Measurements from ENCODE around the gene HLCS.
"Not testable (repeated sequence)": the region's sequence is repeated elsewhere in the genome, so short reads cannot be mapped to it uniquely, and the experiment has no call there.

- not testable (repeated sequence) for TF ChIP-seq CTCF, POLR2A (IDR thresholded peaks at IDR 0.05)
Measured at GRCh38 chr21:36995285-36995684, 28.8 kb upstream of the HLCS start.

All from body of pancreas (tissue), 4 donors.